Measurements from ENCODE around the gene PHC2. TPM values are rescaled to one million over a fixed set of nuclear protein-coding genes. Genes with fewer than 3 reads are reported as not detected.

The PHC2 gene
- total RNA-seq, 1 donor from 2014 or later = 121 TPM

DNA sequence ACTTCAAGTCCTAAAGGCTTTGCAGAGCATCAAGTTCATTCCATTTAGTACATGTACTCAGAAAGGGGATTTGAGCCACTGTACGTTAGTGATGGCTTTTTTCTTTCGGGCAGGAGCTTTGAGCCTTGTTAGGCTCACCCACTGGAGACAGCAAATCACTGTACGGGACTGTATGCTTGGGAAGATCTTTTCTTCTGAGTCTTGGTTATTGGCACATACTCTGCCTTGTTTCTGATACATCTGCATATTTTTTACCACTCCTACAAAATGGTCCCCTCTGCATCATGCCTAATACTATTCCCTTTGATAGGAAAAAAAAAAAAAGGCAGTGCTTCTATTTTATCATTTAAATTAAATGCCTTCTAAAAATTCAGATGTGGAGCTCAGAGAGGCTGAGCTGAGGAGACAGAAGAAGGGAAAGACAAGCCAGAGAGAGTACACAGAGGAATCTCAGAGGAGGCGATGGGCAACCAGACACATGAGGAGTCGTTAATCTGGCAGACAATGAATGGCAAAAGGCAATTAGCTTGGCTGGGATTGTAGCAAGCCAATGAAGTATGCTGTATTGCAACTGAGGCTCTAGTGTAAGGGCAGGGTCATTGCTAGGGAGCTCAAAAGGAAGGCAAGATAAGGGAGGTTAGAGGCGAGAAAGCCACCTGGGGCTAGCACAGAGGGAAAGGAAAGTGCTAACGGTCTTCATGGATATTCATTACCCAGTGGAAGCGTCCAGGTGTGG, 39.4 kb downstream of the PHC2 start:
- no peak for DNase-seq (ENCODE audit: low spot score)

DNA sequence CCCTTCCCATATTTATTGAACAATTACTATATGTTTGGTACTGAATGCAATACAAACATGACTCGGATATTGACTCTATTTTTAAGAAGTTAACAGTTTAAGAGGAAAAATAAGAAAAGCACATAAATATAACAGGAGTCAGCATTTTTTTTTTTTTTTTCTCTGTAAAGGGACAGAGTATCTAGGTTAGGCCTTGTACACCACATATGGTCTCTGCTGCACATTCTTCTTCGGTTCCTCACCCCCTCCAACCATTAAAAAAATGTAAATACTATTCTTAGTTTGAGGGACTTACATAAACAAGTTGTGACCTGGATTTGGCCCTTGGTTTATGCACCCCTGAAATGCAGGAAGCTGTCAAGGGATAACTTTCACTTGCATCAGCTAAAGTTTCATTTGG, 40.4 kb downstream of the PHC2 start:
- no peak for DNase-seq (ENCODE audit: low spot score)

DNA sequence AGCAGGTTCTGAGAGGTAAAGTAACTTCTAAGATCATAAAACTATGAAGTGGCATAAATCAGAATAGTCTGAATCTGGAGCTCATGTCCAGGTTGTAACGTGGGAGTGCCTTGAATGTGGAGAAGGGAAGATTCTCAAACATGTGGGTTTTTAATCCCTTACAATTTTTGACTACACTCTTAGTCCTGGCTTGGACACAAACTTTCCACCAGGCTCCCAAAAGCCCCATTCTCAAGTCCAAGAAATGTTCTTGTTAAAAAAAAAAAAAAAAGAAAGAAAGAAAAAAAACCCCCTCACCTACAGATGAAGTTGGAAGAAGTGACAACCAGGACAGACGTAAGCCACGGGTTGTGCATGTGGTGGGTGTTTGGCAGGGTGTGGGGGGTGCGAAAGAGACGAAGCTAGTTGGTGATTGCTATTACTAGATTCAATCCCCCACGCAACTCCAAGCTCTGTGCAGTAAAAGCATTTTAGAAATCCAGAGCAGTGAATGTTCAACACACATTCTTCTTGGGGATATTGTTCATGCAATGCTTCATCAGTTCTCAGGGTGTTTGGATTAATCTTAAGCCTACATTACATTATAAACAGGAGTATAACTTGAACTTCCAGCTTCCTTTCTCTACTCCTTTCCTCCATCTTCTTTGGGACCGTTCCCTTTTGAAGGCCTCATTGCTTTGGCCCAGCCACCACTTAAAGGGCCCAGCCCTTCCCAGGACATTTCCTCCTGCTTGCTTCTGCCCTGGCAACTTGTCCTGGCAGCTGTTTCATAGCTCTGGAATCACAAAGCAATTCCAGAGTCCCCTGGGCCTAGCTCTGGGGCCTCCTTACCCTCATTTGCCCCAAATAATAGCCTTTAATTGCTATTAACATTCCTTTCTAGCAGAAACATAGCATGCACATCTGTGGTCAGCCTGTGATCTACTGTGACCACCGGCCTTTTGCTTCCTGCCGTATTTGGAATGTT, 41.8 kb downstream of the PHC2 start:
- no peak for DNase-seq (ENCODE audit: low spot score)

- no peak for DNase-seq (ENCODE audit: low spot score)
Observed at GRCh38 chr1:33387625-33388024, 43.3 kb downstream of the PHC2 start.

GRCh38 chr1:33385251-33385650, 45.6 kb downstream of the PHC2 start:
- no peak for DNase-seq (ENCODE audit: low spot score)

DNA sequence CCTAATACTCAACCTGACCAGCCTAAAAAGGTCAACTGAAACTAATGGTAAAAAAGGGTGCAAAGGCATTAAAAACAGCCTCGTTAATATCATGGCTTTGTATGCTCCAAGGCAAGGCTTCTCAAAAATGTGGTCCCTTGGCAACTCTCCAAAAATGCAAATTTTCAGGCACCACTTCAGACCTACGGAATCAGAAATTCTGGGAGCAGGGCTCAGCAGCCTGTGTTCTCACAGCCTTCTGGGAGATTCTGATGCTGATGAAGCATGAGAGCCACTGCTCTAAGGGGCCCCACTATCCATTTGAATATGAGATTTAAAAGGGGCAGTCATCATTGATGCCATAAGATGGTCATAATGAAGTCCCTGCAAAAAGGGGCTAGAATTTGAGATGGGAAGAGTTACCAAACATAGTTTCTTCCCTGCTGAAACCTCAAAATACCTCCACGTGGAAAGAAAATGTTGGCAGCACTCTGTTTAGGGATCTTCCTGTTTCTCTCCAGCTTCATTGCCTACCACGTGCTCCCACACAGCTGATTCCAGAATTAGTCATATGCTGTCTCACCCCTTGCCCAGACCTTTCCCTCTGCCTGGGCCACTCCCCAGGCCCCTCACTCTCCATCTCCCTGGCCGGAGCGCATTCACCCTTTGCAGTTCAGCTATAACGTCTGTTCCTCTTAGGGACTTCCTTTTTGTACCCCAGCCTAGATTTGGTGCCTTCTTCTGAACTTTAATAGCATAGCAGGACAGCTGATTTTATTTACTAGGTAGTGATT, 46.7 kb downstream of the PHC2 start:
- DNase-seq (ENCODE audit: low spot score) = no peak

- no peak for DNase-seq (ENCODE audit: low spot score)
Observed at GRCh38 chr1:33383489-33383888, 47.4 kb downstream of the PHC2 start.

GRCh38 chr1:33382661-33383415, 48.1 kb downstream of the PHC2 start:
- DNase-seq (ENCODE audit: low spot score) = no peak

DNA sequence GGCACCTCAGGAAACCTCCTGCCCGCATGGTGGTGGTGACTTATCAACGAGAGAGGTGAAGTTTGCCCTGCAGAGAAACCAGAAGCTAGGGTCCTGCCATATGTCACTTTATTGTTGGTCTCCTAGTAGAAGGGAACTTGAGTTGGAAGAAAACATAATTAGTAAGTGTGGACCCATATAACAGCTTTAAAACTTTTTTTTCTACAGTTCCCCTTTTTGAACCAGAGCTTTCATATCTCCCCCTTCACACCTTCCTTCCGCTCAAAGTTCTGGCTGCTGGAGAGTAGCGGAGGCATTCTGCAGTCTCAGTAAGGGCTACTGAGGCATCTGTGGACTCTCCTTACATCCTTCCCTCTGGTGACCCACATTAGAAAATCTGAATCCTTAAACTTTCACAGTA, 48.9 kb downstream of the PHC2 start:
- no peak for DNase-seq (ENCODE audit: low spot score)

DNA sequence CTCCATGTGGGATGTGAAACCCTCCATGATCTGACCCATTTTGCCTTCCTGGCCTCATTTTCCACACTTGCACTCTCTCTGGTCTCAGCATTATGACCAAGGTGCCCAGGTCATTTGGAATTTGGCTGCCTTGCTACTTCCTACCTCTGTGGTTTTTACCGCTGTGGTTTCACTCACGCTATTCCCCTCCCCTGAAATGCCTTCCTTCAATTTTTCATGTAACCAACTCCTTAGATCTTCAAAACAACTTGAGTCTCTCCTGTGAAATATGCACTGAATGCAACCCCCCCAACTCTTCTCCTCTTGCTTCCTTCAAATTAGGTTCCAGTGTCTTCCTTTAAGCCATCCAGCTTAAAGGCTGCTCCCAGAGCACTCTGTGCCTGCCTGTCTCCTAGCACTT, 50.1 kb downstream of the PHC2 start:
- DNase-seq (ENCODE audit: low spot score) = no peak

GRCh38 chr1:33379631-33380354, 51.1 kb downstream of the PHC2 start:
- no peak for DNase-seq (ENCODE audit: low spot score)

- no peak for DNase-seq (ENCODE audit: low spot score)
Observed at GRCh38 chr1:33378976-33379375, 51.9 kb downstream of the PHC2 start.

DNA sequence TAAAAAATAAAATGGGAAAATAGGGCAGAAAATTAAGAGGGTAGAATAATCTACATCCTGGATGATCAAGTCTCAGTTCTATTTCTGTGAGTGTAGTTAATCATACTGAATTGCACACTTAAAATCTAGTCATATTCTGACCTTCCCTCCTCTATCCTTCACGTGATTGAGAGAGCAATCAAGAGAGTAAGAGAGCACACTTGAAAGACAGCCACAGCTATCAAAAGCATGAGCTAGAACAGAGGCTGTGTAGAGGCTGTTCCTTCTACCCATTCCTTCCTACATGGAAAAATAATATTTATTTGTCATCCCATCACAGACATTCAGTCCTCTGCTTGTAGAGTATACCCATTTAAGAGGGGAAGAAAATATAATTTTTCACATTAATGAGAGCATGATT, 52.4 kb downstream of the PHC2 start:
- DNase-seq (ENCODE audit: low spot score) = no peak

- DNase-seq (ENCODE audit: low spot score) = no peak
Observed at GRCh38 chr1:33377756-33378155, 53.1 kb downstream of the PHC2 start.

DNA sequence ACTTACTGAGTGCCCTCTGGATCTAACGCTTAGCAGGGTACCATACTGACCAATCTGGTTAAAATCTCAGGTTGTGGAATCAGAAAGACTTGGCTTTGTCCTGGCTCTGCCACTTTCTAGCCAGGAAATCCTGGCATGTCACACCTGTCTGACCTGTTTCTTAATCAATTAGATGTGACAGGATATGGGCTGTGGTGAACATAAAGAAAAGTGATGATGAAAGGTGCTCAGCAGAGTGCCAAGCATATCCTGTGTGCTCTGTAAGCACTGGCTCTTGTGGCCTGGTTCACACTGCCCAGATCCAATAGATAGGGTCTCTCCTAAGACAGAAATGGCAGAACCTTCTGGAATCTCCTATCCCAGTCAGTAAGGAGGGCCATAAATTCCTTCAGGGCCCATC, 53.9 kb downstream of the PHC2 start:
- no peak for DNase-seq (ENCODE audit: low spot score)

- DNase-seq (ENCODE audit: low spot score) = no peak
Observed at GRCh38 chr1:33375316-33375715, 55.6 kb downstream of the PHC2 start.

GRCh38 chr1:33374336-33375105, 56.4 kb downstream of the PHC2 start:
- no peak for DNase-seq (ENCODE audit: low spot score)

- no peak for DNase-seq (ENCODE audit: low spot score)
Observed at GRCh38 chr1:33373606-33374005, 57.3 kb downstream of the PHC2 start.

GRCh38 chr1:33372677-33373076, 58.2 kb downstream of the PHC2 start:
- DNase-seq (ENCODE audit: low spot score) = no peak

DNA sequence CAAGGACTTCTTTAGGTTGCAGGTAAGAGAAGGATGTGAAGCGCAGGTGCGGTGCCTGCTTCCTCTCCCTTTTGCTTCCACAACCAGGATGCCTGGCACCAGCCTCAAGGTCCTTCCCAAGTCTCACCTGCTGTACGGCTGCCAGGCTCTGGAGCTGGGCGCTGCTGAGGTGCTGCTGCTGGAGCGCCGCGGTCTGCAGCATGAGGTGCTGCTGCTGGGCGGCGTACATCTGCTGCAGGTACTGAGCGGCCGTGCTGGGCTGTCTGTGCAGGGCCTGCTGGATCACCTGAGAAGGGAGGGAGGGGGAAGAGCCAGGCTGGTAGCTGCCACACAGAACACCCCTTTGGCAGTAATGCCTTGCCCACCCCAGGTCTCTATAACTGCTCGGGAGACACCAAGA, 58.7 kb downstream of the PHC2 start:
- no peak for DNase-seq (ENCODE audit: low spot score)

Measured in mucosa of gallbladder (tissue), 1 donor.